DND-41 (cell line): Measurements from ENCODE around the gene CLSTN2.

Experiments used
- EZH2 ChIP-seq: IDR thresholded peaks from 3 replicates; pipeline ENCODE4 v1.6.1; 2012; ENCODE audit warnings: borderline replicate concordance, low read depth, mild to moderate bottlenecking, moderate library complexity, low read length, inconsistent platforms; ENCODE audit not compliant: severe bottlenecking
- TF ChIP-seq, protein P1 (sequence below): IDR thresholded peaks from 2 replicates; pipeline ENCODE4 v1.5.1; 2012; ENCODE audit warnings: borderline replicate concordance, low read length, moderate library complexity, mild to moderate bottlenecking; ENCODE audit not compliant: poor library complexity, severe bottlenecking; ENCODE audit errors: extremely low read depth

GRCh38 chr3:139974809-139975425 lies 39.9 kb downstream of the CLSTN2 start:
- TF ChIP-seq, protein P1, sequence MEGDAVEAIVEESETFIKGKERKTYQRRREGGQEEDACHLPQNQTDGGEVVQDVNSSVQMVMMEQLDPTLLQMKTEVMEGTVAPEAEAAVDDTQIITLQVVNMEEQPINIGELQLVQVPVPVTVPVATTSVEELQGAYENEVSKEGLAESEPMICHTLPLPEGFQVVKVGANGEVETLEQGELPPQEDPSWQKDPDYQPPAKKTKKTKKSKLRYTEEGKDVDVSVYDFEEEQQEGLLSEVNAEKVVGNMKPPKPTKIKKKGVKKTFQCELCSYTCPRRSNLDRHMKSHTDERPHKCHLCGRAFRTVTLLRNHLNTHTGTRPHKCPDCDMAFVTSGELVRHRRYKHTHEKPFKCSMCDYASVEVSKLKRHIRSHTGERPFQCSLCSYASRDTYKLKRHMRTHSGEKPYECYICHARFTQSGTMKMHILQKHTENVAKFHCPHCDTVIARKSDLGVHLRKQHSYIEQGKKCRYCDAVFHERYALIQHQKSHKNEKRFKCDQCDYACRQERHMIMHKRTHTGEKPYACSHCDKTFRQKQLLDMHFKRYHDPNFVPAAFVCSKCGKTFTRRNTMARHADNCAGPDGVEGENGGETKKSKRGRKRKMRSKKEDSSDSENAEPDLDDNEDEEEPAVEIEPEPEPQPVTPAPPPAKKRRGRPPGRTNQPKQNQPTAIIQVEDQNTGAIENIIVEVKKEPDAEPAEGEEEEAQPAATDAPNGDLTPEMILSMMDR = no peak
- no peak for TF ChIP-seq EZH2
